Measurements from ENCODE around the gene FREM1. TPM values are rescaled to one million over a fixed set of nuclear protein-coding genes. Genes with fewer than 3 reads are reported as not detected.

Gene FREM1
- total RNA-seq, 1 donor from 2014 or later: 2.4 TPM

DNA sequence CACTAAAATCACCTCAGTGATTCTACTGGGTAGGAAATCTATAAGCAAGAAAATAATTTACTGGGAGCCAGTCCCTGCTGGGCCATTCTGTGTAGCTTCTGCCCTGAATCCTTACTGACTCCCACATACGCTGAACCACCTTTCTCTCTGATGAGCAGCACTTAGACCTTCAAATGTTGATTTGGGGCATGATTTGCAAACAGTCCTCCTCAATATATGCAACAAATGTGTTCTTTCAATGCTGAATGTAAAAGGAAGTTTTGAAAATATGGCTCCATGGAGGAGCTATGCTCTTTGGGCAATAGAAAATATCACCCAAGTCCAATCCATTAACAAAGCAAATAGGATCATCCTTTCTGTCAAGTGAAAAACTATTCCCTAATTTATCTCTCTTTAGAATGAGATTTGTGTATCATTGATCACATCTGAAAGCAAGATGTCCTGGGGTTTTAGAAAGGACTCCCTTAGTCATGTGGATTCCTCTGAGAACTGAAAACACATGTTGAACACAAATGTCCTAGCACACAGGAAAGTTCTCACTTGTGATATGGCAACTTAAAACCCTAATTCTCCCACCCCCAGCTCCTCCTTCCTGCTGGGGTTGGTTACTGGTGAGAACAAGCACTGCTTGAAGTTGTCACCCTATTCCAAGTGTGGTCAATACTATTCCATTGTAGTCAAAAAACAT is 178.8 kb downstream of the FREM1 start:
- intact Hi-C loops (cut with DNase I): no loop called here
- no peak for DNase-seq (ENCODE audit: low spot score)

DNA sequence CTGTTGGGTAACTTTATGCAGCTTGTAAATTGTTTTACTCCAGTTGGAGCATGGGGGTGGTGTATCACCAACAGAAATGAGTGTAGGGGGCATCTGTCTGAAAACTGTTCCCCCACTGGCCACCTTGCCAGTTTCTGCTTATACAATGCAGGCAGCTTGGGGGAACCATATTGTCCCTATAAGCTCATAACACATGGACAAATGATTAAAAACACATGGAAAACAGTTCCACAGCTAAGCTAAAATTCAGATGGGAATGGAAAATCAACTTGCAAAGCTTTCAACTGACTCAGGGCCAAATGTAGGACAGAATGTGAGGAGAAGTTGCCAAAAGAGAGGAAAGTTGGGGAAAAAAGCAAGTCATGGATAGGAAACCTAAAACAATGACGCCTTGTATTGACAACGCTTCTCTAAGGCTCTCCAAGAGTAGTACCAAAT is 179.7 kb downstream of the FREM1 start:
- intact Hi-C loops (cut with DNase I): no loop called here
- DNase-seq (ENCODE audit: low spot score): no peak

DNA sequence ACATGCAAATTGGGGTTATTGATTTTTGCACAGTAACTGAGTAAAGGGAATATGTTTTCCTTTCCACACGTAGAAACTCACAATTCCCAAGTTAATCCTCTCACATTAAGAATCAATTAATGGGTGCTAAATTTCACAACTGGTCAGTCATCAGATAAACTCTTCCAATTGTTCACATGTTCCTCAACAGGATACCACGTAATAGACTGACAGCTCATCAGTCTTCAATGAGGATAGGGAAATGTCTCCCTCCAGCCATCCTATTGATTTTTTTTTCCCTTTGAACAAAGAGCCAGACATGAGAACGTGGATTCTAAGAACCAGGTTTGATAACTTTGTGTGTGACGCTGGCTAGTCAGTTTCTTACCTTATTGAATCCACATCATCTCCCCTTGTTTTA is 186.9 kb downstream of the FREM1 start:
- intact Hi-C loops (cut with DNase I): no loop called here
- no peak for DNase-seq (ENCODE audit: low spot score)

DNA sequence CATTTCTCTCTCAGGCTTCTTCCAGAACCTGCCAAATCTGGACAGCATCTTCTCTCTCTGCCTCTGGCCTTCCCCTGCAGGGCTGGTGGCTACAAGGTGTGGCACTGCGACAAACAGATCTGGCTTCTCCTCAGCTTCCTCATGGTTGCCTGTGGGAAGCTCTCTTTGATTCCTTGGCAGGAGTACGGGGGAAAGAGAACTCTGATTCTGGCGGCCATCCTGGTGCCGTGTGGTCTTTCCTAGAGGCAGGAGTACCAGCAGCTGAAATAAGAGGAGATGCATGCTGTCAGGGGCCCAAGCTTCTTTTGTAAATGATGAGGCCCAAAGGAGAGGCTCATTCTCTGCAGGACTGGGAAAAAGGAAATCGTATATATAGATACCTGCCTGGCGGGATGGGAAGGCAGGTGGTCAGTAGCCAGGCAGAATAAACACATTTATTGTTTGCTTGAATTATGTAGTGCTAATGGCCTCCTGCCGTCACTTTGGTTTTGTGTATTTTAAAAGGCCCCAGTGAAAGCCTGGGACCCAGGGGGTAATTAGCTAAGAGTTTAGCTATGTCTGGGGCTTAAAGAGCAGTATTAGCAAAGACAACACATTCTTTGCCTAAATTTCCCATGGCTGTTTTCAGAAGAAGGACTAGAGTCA is 187.7 kb downstream of the FREM1 start, which contains the start of gene CER1:
Gene CER1, minus strand, starts transcription at position 343 of the 645 bp plus-strand sequence. Its CDS starts 61 bp downstream, at position 282.
- DNase-seq (ENCODE audit: low spot score): no peak
- intact Hi-C loops (cut with DNase I): no loop called here

DNA sequence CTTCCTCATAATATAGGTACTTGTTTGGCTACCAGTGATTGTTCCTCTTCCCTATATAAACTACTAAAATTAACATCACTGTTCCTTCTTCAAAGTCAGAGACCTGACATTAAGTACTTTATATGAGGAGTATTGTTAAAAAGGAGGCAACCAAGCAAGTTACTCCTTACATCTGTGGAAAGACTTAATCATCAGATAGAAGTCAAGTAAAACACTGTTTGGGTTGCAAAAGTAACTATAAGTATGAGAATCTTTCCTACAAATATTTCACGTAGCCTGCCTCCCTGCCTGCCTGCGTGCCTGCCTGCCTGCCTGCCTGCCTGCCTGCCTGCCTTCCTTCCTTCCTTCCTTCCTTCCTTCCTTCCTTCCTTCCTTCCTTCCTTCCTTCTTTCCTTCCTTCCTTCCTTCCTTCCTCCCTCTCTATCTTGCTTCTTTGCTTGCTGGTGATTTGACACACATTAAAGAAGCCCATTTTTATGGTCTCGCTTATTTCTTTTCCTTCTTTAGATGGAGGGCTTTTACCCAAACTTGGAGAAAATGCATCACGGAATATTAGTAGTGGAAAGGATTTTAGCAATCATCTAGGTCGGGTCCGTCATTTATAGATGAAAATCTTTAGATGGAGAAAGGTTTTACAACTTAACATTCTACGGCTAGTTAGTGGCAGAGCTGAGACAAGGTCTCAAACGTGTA is 190.9 kb downstream of the FREM1 start:
- DNase-seq (ENCODE audit: low spot score): no peak
- intact Hi-C loops (cut with DNase I): no loop called here

DNA sequence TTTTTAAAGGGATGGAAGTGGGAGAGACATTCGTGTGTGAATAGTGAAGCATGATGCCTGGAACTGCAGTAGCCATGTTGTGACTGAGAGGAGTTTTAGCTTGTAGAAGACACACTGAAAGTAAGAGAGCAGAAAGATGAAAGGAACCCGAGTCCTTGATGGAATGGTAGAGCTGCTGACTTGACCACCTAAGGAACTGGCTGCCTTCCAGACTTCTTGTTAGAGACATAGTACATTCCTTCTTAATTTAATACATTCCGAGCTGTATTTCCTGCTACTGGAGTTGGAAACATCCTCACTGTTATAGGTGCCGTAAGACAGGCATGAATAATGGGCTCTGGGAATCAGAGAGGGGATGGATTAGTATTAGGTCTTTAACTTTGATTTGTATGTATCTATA is 195.1 kb downstream of the FREM1 start:
- intact Hi-C loops (cut with DNase I): no loop called here
- no peak for DNase-seq (ENCODE audit: low spot score)

DNA sequence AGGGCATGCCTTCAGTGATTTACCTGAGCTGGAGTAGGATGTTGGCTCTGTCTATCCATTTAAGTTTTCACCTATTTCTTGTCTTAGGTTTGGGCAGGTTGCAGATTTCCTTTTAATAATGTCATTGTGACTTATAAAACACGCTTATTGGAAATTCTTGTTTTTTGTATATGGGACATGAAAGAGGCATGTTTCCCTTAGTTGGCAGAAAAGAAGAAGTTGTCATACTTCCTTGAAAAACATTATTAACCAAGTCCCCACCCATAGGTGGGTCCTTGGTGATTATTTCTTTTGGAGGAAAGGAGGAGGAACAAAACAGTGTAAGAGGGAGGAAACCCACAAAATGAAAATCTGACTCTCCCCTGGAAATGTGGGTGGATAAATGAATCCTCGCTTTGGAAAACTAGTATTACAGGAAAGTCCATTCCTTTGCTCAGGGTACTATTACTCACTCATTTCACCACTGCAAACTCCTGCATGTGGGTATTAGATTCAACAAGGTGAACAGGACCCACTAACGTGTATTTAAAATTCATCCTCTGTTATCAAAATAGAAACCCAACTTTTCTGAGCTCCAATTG is 197.0 kb downstream of the FREM1 start:
- intact Hi-C loops (cut with DNase I): no loop called here

DNA sequence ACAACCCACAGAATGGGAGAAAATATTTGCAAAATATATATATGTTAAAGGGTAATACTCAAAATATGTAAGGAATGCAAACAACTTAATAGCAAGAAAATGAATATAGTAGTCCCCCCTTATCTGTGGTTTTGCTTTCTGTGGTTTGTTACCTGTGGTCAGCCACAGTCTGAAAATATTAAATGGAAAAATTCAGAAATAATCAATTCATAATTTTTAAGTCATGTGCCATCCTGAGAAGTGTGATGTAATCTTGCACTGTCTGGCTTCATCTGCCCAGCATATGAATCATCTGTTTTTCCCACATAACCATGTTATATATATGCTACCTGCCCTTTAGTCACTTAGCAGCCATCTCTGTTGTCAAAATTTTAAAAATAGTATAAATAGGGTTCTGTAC is 199.4 kb downstream of the FREM1 start:
- intact Hi-C loops (cut with DNase I): no loop called here

More for the DNA sequence above, 197.0 kb downstream of the FREM1 start:
- DNase-seq (ENCODE audit: low spot score): no peak

DNA sequence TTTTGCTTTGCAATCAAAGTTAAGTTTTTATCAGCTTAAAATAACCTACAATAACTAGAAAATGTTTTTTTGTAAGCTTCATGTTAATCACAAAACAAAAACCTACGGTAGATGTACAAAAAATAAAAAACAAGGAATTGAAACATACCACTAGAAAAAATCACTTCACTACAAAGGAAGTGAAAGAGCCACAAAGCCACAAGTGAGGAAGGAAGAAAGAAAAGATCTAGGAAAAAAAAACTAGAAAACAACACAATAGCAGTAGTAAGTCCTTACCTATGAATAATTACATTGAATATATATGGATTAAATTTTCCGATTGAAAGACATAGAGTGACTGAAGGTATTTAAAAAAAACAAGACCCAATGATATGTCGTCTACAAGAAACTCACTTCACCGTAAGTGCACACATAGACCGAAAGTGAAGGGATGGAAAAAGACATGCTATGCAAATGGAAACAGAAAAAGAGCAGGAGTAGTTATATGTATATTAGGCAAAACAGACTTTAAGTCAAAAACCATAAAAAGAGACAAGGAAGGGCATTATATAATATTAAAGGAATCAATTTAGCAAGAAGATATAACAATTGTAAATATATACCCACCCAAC is 203.6 kb downstream of the FREM1 start:
- intact Hi-C loops (cut with DNase I): no loop called here
- no peak for DNase-seq (ENCODE audit: low spot score)

More for the DNA sequence above, 199.4 kb downstream of the FREM1 start:
- no peak for DNase-seq (ENCODE audit: low spot score)

DNA sequence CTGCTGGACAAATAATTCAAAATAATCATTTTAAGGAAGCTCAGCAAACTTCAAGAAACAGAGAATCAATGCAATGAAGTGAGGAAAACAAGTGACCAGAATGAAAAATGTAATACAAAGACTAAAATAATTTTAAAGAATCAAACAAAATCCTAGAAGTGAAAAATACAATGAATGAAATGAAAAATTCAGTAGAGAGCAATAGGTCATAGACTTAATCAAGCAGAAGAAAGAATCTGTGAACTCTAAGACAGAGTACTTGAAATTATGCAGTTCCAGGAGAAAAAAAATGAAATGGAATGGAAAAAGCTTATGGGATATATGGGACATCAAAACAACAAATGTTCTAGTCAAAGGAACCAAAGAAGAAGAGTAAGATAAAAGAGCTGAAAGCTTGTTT is 205.1 kb downstream of the FREM1 start:
- intact Hi-C loops (cut with DNase I): no loop called here
- no peak for DNase-seq (ENCODE audit: low spot score)

DNA sequence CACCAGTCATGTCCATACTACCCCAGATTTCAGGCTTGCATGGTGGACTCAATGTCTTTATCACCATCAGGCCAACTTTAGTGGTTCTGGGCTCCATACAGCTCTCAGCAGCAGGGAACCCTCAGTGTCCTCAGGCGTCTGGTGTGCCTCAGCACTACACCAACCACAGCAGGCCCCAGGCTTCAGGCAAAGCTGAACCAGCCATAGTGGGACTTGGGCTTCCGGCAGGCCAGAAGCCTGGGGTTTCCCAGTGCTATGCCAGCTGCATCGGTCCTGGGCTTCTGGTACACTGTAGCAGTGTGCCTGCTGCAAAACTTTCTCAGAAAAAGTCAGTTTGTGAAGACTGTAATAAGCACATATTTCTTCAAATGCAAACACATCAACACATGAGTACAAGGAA is 205.9 kb downstream of the FREM1 start:
- intact Hi-C loops (cut with DNase I): no loop called here
- no peak for DNase-seq (ENCODE audit: low spot score)

DNA sequence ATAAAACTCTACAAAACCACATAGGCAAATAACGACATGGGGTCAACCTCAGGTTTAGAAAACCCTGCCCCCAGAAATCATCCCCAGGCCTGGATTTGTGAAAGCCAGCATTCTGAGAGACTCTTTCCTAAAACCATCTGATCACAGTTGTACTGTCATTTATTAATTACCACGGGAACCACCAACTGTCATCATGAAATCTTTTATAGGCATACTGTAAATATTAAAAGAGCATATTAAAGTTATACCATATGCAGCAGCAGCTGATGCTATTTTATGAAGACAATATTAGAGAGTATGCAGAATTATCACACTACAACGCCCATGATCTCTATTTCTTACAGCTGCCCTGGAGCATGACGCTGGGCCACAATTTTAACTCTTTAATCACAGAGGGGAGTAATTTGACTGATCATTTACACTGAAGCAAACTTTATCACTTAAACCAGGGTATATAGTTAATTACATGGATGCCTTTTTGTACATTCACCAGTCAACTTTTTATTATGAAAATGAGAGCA is 208.0 kb downstream of the FREM1 start:
- DNase-seq (ENCODE audit: low spot score): no peak
- intact Hi-C loops (cut with DNase I): no loop called here

DNA sequence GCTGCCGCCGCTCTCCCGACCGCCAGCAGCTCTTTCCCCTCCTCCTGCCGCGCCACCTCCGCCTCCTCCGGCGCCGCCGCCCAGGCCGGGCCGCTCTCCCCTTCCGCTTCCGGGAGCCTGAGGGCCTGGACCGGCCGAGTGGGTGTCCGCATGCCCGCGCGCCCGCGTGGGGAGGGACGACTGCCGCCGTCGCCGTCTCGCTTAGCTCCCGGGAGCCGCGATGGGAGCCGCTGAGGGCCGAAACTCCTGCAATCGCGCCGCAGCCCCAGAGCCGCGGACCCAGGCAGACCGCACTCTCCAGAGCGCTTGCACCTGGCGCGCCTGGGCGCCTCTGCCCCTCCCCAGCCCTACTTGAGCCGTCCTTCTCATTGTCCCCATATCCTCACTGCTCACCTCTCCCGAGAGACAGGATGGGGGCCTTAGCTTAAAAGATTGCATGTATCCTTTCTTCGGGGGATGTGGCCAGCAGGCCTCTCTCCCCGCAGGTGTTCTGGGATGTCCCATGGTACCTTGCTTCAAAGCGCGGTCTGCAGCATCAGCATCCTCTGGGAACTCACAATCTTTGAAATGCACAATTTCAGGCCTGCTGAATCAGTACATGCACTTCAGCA is 216.9 kb downstream of the FREM1 start, which contains the start of gene ZDHHC21:
Gene ZDHHC21, minus strand, starts transcription at position 182 of the 611 bp plus-strand sequence. CDS start 19,092 bp downstream, outside the sequence.
- intact Hi-C loops (cut with DNase I): no loop called here
- DNase-seq (ENCODE audit: low spot score): peak; percentile 89

DNA sequence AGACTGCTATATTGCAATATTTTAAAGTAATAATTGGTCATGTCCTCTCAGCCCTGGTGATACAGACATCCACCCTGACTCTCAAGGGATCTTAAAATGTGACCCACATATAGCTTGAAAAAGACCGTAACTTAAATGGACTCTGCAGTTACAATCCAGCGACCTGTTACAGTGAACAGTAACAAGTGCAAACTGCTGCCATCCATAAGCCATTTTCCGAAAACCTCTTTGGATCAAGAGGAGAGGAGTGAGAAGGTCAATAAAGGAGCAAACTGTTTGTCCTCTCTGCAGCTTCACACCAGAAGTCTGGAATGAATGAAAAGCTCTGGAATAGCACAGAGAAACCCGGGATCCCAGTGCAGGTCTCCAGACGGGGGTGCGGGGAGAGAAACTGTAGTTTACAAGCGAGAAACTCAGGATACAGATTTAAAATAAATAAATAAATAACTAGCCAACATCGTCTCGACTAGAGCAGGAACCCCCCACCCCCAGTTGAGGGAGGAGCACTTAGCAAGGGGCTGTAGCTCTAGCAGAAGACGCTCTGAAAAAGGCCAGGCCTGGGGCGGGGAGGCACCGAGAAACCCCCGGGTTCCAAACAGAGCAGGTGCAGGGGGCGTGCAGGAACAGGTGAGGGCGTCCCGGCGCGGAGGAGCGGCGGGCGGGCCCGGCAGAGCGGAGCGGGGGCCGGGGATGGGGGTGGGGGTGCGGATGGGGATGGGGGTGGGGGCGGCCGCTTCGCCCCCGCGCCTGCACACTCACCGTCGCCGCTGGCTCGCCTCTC is 217.6 kb downstream of the FREM1 start:
- intact Hi-C loops (cut with DNase I): no loop called here
- DNase-seq (ENCODE audit: low spot score): peak; percentile 75

DNA sequence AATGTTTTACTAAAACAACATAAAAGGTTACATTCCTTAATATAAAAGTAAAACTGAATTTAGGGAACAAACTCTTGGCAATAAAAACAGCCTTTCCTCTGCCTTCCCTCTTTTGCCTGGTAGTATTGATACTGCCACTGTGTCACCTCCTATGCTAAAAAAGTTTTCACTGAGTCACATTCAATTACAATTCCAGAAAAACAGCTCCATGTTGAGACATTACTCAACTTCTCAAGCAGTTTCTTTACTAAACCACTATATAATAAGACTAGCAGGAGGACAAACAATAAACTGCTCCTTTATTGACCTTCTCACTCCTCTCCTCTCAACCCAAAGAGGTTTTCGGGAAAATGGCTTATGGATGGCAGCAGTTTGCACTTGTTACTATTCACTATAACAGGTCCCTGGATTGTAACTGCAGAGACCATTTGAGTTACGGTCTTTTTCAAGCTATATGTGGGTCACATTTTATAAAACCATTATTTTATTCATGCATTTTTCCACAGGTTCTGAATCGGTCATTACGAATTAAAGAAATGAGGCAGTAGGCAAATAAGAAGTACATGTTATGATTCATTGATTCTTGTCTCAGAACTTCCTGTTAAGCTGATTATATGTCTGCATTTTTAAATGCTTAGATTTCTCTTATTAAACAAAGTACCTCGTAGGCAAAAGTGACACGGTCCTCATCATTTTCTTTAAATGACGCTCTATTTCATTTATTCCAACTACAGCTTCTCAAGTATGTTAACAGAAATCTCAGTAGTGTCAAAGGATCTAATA is 219.1 kb downstream of the FREM1 start:
- intact Hi-C loops (cut with DNase I): no loop called here
- no peak for DNase-seq (ENCODE audit: low spot score)

DNA sequence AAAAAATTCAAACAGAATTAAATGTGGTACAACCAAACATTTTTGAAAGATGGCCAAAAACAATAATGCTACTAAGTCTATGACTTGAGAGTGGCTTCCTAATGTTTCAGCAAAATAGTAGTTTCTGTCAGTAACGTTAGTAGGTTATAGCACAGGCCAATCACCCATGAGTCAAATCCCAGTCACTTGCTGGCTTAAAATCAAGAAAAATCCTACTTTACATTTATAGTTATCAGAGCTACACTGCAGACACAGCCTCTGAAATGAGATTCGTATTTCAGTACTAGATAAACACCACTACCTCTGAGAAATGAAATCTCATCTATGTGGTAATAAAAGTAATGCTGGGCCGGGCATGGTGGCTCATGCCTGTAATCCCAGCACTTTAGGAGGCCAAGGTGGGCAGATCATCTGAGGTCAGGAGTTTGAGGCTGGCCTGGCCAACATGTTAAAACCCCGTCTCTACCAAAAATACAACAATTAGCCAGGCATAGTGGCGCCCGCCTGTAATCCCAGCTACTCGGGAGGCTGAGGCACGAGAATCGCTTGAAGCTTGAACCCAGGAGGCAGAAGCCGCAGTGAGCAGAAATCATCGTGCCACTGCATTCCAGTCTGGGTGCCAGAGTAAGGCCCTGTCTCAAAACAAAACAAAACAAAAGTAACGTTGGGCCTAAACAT is 223.0 kb downstream of the FREM1 start:
- DNase-seq (ENCODE audit: low spot score): no peak
- intact Hi-C loops (cut with DNase I): no loop called here

DNA sequence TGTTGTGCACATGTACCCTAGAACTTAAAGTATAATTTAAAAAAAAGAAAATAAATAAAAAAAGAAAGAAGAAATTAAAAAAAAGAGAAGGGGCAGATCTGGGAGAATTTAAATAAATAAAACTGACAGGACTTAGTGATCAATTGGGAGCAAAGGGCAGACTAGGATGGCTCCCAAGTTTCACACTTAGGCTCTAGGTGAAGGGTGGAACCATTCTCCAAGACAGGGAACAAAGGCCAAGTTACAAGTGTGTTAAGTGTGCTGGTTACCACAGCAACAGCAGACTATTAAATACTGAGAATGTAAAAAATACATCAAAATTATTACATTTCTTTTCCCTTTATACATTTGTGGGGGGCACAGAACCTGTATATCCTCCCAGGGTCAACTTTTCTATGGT is 224.1 kb downstream of the FREM1 start:
- intact Hi-C loops (cut with DNase I): no loop called here
- DNase-seq (ENCODE audit: low spot score): no peak

Data from cardiac septum (tissue), 1 donor.